ENCODE measurements around the gene OR5AL1.

The OR5AL1 gene

GRCh38 chr11:56453521-56453920, 41.0 kb downstream of the OR5AL1 start:
- TF ChIP-seq, protein P1, sequence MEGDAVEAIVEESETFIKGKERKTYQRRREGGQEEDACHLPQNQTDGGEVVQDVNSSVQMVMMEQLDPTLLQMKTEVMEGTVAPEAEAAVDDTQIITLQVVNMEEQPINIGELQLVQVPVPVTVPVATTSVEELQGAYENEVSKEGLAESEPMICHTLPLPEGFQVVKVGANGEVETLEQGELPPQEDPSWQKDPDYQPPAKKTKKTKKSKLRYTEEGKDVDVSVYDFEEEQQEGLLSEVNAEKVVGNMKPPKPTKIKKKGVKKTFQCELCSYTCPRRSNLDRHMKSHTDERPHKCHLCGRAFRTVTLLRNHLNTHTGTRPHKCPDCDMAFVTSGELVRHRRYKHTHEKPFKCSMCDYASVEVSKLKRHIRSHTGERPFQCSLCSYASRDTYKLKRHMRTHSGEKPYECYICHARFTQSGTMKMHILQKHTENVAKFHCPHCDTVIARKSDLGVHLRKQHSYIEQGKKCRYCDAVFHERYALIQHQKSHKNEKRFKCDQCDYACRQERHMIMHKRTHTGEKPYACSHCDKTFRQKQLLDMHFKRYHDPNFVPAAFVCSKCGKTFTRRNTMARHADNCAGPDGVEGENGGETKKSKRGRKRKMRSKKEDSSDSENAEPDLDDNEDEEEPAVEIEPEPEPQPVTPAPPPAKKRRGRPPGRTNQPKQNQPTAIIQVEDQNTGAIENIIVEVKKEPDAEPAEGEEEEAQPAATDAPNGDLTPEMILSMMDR (conservative IDR thresholded peaks at IDR 0.05) = no peak
- no peak overlapping the region for H3K27ac ChIP-seq

GRCh38 chr11:56457076-56457475, 44.6 kb downstream of the OR5AL1 start:
- no peak overlapping the region for H3K27ac ChIP-seq
- TF ChIP-seq, protein P1 (conservative IDR thresholded peaks at IDR 0.05) = no peak

Data from VCaP (cell line).